Dendritic cell treated with granulocyte-macrophage colony-stimulating factor and Interleukin-4, amounts not matched to agents 40 ng/mL and 50 ng/mL, for 4 days (primary cell): ENCODE results near the gene ARHGAP24.

Experiments used
- H3K27ac Mint-ChIP-seq: one replicate; pipeline ENCODE4 v1.8.0; 2022; ENCODE audit warnings: mild to moderate bottlenecking, mixed read lengths
- H3K27me3 Mint-ChIP-seq: one replicate; pipeline ENCODE4 v1.8.0; 2022; ENCODE audit warnings: mild to moderate bottlenecking, mixed read lengths
- H3K36me3 Mint-ChIP-seq: one replicate; pipeline ENCODE4 v1.8.0; 2022; ENCODE audit warnings: low read depth, mixed read lengths
- H3K4me1 Mint-ChIP-seq: one replicate; pipeline ENCODE4 v1.8.0; 2022; ENCODE audit warnings: low read depth, mixed read lengths
- H3K4me3 Mint-ChIP-seq: one replicate; pipeline ENCODE4 v1.8.0; 2022; ENCODE audit warnings: mild to moderate bottlenecking, moderate library complexity, mixed read lengths
- H3K9me3 Mint-ChIP-seq: one replicate; pipeline ENCODE4 v1.8.0; 2022; ENCODE audit warnings: mixed read lengths
- intact Hi-C: fragments of 100-400 bp; cut with micrococcal nuclease; formaldehyde crosslinking; loops from one replicate; pipeline ENCODE4 v1.15.0; 2022

The ARHGAP24 gene

GRCh38 chr4:85708468-85708867 is 233.5 kb downstream of the ARHGAP24 start:
- intact Hi-C loops: no loop called here
- Mint-ChIP-seq H3K36me3 (no peaks in the 10 kb centered on the region), H3K9me3 (peaks cover 8% of the 10 kb centered on the region), H3K4me1 (peaks cover 10% of the 10 kb centered on the region), H3K27ac (no peak overlapping the region), H3K27me3 (no peaks in the 10 kb centered on the region), H3K4me3 (no peak overlapping the region)

DNA sequence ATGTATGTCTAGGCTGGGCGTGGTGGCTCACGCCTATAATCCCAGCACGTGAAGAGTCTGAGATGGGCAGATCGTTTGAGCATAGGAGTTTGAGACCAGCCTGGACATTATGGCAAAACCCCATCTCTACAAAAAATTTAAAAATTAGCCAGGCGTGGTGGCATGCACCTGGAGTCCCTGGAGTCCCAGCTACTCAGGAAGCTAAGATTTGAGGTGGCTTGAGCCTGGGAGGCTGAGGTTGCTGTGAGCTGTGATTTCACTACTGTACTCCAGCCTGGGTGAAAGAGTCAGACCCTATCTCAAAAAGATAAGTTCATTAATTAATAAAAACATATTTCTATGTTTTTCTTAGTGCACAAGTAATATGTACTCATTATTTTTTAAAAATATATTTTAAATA is 238.1 kb downstream of the ARHGAP24 start:
- Mint-ChIP-seq H3K27ac (no peak overlapping the region), H3K4me1 (peaks cover 21% of the 10 kb centered on the region), H3K4me3 (no peak overlapping the region), H3K36me3 (no peaks in the 10 kb centered on the region), H3K9me3 (peaks cover 8% of the 10 kb centered on the region), H3K27me3 (no peaks in the 10 kb centered on the region)
- intact Hi-C loops: no loop called here

- no peak overlapping the region for H3K4me3 Mint-ChIP-seq
- peaks cover 8% of the 10 kb centered on the region for H3K9me3 Mint-ChIP-seq
- H3K36me3 Mint-ChIP-seq: no peaks in the 10 kb centered on the region
- intact Hi-C loops: no loop called here
- peak overlapping the region; percentile 57 for H3K27ac Mint-ChIP-seq
- H3K27me3 Mint-ChIP-seq: no peaks in the 10 kb centered on the region
- peaks cover 15% of the 10 kb centered on the region for H3K4me1 Mint-ChIP-seq
These were observed 241.2 kb downstream of the ARHGAP24 start for GRCh38 chr4:85715991-85716737.

DNA sequence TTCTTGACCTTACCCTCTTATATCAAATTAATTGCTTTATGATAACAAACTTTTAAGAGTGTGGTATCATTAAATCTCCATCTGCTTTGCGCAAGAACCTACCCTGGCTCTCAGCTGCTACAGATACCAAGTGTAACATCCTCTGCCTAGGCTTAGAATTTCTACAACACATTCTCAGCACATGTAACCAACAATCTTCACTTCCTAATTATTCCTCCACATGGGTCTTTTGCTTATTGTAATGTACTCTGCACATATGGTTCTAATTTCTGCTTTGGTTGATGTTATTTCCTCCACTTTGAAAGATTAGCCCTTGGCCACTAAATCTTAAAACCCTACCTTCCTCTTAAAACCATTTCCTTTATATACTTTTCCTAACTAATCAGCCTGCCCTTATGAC is 242.4 kb downstream of the ARHGAP24 start:
- intact Hi-C loops: no loop called here
- peaks cover 15% of the 10 kb centered on the region for H3K4me1 Mint-ChIP-seq
- H3K27me3 Mint-ChIP-seq: no peaks in the 10 kb centered on the region
- peak overlapping the region; percentile 57 for H3K27ac Mint-ChIP-seq
- no peak overlapping the region for H3K4me3 Mint-ChIP-seq
- no peaks in the 10 kb centered on the region for H3K36me3 Mint-ChIP-seq
- H3K9me3 Mint-ChIP-seq: peaks cover 5% of the 10 kb centered on the region

- Mint-ChIP-seq H3K36me3 (no peaks in the 10 kb centered on the region), H3K9me3 (no peaks in the 10 kb centered on the region), H3K4me1 (peaks cover 15% of the 10 kb centered on the region), H3K27me3 (no peaks in the 10 kb centered on the region), H3K27ac (peak overlapping the region; percentile 57), H3K4me3 (no peak overlapping the region)
- intact Hi-C loops: no loop called here
These were observed 242.9 kb downstream of the ARHGAP24 start for GRCh38 chr4:85717847-85718246.

- no peak overlapping the region for H3K4me3 Mint-ChIP-seq
- peaks cover 22% of the 10 kb centered on the region for H3K4me1 Mint-ChIP-seq
- no peak overlapping the region for H3K27ac Mint-ChIP-seq
- H3K27me3 Mint-ChIP-seq: no peaks in the 10 kb centered on the region
- no peaks in the 10 kb centered on the region for H3K9me3 Mint-ChIP-seq
- H3K36me3 Mint-ChIP-seq: no peaks in the 10 kb centered on the region
- intact Hi-C loops: no loop called here
These were observed 245.8 kb downstream of the ARHGAP24 start for GRCh38 chr4:85720735-85721134.

GRCh38 chr4:85722401-85722800 is 247.5 kb downstream of the ARHGAP24 start:
- intact Hi-C loops: no loop called here
- no peaks in the 10 kb centered on the region for H3K27me3 Mint-ChIP-seq
- H3K36me3 Mint-ChIP-seq: no peaks in the 10 kb centered on the region
- no peaks in the 10 kb centered on the region for H3K9me3 Mint-ChIP-seq
- H3K4me1 Mint-ChIP-seq: peaks cover 20% of the 10 kb centered on the region
- H3K4me3 Mint-ChIP-seq: no peak overlapping the region
- no peak overlapping the region for H3K27ac Mint-ChIP-seq

DNA sequence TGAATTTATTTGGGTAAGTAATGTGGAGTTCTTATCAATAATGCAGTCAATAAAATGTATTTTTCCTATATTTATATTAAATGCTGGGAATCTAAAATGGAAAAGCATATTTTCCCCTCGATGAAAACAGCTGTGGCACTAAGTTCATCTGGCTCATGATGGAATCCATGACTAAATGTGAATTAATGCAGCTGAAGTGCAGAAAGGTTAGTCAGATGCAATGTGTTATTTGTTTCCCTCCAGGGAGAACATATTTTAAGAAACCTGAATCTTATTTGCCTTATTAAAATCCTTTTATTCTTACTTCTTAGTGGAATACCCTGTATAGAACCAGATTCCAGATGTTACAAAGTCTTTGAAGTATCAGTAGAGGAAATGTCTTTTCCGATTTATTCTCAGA is 247.9 kb downstream of the ARHGAP24 start:
- Mint-ChIP-seq H3K27me3 (no peaks in the 10 kb centered on the region), H3K4me3 (no peak overlapping the region), H3K36me3 (no peaks in the 10 kb centered on the region), H3K9me3 (no peaks in the 10 kb centered on the region), H3K4me1 (peaks cover 16% of the 10 kb centered on the region), H3K27ac (no peak overlapping the region)
- intact Hi-C loops: no loop called here

DNA sequence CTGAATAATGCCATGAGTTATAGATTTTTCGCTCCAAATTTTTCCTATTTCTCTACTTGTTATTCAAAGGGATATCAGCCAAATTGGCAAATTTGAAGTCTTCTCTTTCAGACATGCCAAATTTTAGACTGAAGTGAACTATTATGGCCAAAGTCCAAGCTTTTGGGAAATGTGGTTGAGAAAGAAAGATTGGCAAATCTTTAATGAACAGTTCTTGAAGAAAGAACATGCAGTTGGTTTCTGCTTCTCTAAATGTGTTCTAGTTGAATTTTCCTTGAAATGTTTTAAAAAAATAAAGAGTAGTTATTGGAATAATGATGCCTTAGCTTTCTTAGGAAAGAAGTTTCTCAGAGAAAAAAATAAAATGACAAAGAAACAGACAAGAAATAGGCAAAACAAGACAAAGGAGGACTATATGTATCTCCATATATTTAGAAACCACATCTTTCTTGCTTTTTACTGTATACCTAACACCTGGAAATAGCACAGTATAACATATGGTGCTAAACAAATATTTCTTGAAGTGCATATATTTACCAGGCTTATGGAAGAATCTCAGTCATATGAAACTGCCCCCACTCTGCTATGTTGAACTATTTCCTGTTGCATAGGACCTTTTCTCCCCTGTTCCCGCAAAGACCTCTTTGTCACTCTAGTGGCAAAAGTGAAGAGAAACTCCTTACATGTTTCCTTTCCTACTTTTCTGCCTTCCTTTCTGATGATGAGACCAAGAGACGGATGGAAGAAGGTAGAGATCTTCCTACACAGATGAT is 250.0 kb downstream of the ARHGAP24 start:
- H3K27ac Mint-ChIP-seq: peak overlapping the region; percentile 92
- intact Hi-C loops: no loop called here
- peaks cover 22% of the 10 kb centered on the region for H3K4me1 Mint-ChIP-seq
- H3K36me3 Mint-ChIP-seq: no peaks in the 10 kb centered on the region
- no peak overlapping the region for H3K4me3 Mint-ChIP-seq
- H3K27me3 Mint-ChIP-seq: no peaks in the 10 kb centered on the region
- H3K9me3 Mint-ChIP-seq: no peaks in the 10 kb centered on the region

GRCh38 chr4:85725721-85726170 is 250.8 kb downstream of the ARHGAP24 start:
- H3K27ac Mint-ChIP-seq: peak overlapping the region; percentile 92
- H3K9me3 Mint-ChIP-seq: no peaks in the 10 kb centered on the region
- no peaks in the 10 kb centered on the region for H3K27me3 Mint-ChIP-seq
- no peaks in the 10 kb centered on the region for H3K36me3 Mint-ChIP-seq
- intact Hi-C loops: no loop called here
- H3K4me3 Mint-ChIP-seq: peak overlapping the region; percentile 23
- peaks cover 23% of the 10 kb centered on the region for H3K4me1 Mint-ChIP-seq

GRCh38 chr4:85726555-85726954 is 251.6 kb downstream of the ARHGAP24 start:
- peaks cover 30% of the 10 kb centered on the region for H3K4me1 Mint-ChIP-seq
- intact Hi-C loops: no loop called here
- H3K27ac Mint-ChIP-seq: peak overlapping the region; percentile 92
- H3K36me3 Mint-ChIP-seq: no peaks in the 10 kb centered on the region
- H3K4me3 Mint-ChIP-seq: no peak overlapping the region
- no peaks in the 10 kb centered on the region for H3K27me3 Mint-ChIP-seq
- H3K9me3 Mint-ChIP-seq: no peaks in the 10 kb centered on the region

GRCh38 chr4:85728464-85728863 is 253.5 kb downstream of the ARHGAP24 start:
- Mint-ChIP-seq H3K27ac (no peak overlapping the region), H3K36me3 (no peaks in the 10 kb centered on the region), H3K4me3 (no peak overlapping the region), H3K27me3 (no peaks in the 10 kb centered on the region), H3K9me3 (no peaks in the 10 kb centered on the region), H3K4me1 (peaks cover 42% of the 10 kb centered on the region)
- intact Hi-C loops: no loop called here

- peaks cover 62% of the 10 kb centered on the region for H3K4me1 Mint-ChIP-seq
- no peaks in the 10 kb centered on the region for H3K27me3 Mint-ChIP-seq
- H3K9me3 Mint-ChIP-seq: peaks cover 12% of the 10 kb centered on the region
- intact Hi-C loops: no loop called here
- H3K27ac Mint-ChIP-seq: peak overlapping the region; percentile 61
- H3K36me3 Mint-ChIP-seq: peaks cover 11% of the 10 kb centered on the region
- no peak overlapping the region for H3K4me3 Mint-ChIP-seq
These were observed 257.2 kb downstream of the ARHGAP24 start for GRCh38 chr4:85732124-85732523.

GRCh38 chr4:85733798-85734197 is 258.8 kb downstream of the ARHGAP24 start:
- H3K27ac Mint-ChIP-seq: peak overlapping the region; percentile 87
- H3K4me3 Mint-ChIP-seq: no peak overlapping the region
- peaks cover 11% of the 10 kb centered on the region for H3K36me3 Mint-ChIP-seq

More at GRCh38 chr4:85733798-85734197, 258.8 kb downstream of the ARHGAP24 start:
- Mint-ChIP-seq H3K9me3 (peaks cover 12% of the 10 kb centered on the region), H3K4me1 (peaks cover 58% of the 10 kb centered on the region), H3K27me3 (no peaks in the 10 kb centered on the region)
- intact Hi-C loops: no loop called here
